HG03196 (cell line): ENCODE results near the gene TNFRSF1A.

ENCODE experiments used
- ATAC-seq: cut with Tn5 transposase; IDR thresholded peaks from one replicate; pipeline ENCODE4 v1.9.1; 2021; ENCODE audit not compliant: unreplicated experiment

Gene TNFRSF1A

DNA sequence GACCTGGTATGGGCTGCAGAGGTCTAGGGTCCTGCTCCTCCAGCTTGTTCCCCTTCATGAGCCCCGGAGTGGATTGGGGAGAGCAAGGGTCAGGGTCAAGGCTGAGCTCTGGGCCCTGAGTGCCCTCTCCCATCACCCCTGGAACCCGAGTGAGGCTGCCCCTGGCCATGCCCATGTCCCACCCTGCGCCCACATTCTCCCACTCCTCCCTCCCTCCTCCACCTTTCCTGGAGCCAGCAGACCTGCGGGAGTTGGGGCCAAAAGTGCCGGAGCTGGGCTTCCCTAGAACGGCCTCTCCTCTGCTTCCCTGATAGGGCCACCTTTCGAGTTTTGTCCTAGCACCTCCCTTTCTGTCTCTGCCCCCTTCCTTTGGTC is 32.9 kb upstream of the TNFRSF1A start:
- ATAC-seq = no peak

DNA sequence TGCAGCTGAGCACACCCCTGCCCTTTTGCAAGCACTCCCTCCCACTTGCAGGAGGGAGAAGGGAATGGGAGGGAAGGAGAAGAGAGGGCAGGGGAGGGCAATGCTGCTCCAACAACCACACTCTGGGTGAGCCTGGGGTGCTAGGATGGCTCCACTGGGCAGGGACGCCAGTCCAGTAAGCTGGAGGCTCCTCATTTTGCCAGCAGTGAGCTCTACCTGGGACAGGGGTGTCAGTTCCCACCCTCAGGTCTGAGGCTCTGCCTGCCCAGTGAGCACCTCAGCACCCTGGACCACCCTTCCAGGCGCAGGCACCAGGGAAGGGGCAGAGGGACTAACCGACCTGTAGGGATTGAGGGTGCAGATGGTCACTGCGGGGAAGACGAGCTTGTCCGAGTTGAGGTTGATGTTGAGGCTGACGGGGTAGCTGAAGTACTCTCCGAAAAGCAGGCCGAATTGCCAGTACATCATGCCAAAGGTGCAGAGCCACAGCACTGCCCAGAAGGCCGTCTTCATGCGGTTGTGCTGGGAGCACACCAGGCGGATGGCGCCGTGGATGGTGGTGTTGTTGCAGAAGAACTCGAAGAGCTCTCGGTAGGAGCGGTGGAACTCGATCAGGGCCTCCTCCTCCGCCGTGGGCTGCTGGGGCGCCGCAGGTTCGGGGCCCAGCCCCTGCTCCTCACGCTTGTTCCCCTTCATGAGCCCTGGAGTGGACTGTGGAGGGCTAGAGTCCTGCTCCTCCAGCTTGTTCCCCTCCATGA is 32.3 kb upstream of the TNFRSF1A start:
- no peak for ATAC-seq

DNA sequence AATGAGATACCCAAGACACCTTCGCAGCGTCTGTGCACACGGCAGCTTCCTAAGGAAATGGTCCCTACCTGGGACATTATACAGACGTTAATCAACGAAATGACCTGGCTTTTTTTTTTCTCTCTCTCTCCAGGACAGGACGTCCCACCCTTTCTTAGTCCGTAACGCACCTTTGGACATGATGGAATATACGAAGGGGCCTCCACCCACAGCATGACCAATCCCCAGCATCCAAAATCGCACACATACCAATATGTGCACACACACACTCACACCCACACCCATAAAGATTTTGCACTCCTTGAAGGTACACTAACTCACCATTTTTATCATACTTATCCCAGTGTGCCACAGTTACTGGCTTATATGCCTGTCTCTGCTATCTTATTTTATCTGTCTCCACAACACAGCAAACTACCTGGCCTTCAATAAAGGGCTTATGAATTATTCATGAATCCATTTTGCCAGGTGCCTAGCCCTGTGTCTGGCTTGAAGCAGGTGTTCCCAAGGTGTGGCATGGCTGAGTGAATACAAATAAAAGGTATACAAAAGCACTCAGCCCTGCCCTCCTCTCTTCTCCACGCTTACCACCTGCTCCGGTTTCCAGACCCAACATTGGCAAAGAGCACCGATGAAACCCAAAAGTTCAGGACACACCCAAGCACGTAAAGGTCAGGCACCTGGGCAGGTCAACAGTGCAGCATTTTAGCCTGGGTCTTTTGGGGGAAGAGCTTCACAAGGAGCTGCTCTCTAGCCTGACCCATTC is 31.3 kb upstream of the TNFRSF1A start:
- ATAC-seq = no peak

DNA sequence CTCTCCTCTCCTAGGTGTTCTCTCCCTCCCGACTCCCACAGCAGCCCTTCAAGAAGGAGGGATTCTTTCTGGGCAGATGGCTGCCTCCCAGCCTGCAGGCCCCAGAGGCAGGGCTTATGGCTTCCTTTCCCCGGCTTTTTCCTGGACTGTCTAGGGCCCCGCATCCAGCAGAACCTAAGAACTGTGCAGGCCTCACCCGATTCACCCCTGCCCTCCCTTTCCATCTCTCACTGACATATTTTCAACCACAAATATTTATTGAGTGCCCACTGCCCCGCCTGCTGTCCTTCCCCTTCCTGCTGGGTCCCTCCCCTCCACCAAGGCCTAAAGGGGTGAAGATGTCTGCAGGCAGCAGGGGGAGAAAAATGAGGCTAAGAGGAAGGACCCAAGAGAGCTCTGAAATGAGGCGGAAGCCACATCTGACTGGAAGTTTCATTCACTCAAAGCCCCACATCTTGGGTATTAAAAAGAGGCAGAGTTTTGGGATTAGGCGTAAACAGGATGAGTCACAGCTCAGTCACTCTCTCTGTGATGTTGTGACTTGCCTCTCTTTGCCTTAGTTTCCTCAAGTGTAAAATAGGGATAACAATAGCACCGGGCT is 30.6 kb upstream of the TNFRSF1A start:
- ATAC-seq = no peak

DNA sequence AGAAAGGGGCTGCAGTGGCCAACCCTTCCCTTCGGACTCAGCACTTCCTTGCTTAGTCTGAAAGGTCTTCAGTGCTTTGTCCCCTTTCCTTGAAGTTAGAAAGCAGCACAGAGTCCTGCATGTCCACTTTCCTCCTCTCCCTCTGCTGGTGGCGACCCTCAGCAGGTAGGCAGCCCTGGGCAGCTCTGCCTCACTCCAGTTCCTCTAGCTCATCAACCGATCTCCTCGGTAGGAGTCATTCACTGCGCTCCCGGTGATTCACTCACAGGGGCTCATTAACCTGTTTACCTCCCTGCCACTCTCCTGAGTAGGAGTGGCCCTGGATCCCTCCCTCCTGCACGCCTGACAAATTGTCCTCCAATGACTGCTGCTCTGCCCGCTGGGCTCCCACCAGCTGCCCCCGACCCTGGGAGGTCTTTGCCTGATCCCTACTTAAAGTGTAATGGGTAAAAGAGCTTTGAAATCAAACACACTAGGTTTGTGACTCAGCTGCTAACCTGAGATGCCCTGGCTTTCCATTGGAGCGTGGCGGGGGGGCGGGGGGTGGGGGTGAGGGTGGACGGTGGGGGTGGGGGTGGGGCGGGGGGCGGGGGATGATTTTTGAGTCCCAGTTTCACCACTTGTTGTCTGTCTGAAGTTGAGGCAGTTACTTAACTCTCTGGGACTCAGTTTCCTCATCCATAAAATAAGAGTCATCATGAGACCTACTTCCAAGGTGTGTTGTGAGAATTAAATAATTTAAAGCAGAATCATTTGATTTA is 29.3 kb upstream of the TNFRSF1A start:
- ATAC-seq = no peak

DNA sequence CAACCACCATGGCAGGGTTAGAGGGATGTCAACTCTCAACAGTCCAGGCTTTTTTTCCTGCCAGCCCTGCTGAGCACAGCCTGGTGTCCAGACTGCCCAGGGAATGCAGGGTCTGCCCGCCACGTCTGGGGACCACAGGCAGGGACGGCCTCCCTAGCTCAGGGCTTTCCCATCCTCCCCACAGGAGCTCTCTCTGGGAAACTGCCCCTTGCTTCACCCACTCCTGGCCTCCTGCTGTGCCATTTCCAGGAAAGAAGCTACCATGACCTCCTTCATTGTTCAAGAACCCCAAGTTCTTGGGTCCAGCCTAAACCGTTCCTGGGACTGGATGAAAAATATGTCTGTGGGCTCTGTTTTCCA is 28.7 kb upstream of the TNFRSF1A start:
- ATAC-seq = no peak

DNA sequence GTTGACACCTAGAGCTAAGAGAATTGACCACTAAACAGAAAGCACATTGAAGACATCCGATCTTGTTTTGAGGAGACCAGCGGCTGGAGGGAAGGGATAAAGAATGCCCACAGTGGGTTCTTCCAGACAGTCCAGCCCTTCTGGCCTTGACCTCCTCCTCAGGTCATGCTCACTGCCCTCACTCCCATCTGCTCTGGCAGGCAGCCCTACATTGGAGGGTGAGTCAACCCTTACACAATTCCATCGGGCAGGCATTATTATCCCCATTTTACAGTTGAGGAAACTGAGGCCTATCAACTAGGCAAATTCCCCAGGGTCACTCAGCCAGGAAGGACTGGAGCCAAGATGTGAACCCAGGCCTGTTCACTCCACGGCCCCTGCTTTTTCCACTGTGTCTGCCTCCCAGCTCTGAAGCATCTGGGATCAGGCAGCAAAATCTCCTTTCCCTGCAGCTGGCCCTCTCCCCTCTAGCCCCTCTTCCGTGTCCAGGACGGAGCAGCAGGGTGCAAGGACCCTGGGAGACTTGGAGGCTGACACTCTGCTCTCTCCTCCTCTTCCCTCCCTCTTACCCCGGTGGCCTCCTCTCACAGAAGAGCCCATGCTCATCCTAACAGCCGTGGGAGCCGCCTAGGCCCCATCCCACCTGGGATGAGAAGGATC is 28.2 kb upstream of the TNFRSF1A start:
- ATAC-seq = no peak

DNA sequence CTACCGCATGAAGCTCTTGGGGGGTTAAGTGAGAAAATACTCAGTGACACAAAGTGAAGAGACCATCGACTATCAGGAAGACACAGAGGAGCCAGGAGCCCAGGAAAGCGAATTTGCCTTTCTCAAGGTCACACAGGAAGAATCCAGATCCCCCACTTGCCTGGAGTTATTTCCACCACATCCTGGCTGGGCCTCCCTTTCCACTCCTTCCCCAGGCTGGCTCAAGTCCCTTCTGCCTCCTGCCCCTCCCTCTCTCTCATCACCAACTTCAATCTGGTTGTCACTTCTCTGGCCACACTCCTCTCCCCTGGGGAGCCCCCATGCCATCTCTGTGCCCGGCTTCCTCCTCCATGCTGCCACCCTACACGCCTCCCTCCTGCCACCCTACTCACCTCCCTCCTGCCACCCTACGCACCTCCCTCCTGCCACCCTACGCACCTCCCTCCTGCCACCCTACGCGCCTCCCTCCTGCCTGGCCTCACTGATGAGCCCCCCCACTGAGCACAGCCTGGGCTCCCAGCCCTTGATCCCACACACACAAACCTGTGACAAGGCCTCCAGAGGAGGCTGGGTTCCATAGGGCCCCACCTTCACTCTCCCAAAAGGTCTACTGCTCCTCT is 27.1 kb upstream of the TNFRSF1A start:
- no peak for ATAC-seq

DNA sequence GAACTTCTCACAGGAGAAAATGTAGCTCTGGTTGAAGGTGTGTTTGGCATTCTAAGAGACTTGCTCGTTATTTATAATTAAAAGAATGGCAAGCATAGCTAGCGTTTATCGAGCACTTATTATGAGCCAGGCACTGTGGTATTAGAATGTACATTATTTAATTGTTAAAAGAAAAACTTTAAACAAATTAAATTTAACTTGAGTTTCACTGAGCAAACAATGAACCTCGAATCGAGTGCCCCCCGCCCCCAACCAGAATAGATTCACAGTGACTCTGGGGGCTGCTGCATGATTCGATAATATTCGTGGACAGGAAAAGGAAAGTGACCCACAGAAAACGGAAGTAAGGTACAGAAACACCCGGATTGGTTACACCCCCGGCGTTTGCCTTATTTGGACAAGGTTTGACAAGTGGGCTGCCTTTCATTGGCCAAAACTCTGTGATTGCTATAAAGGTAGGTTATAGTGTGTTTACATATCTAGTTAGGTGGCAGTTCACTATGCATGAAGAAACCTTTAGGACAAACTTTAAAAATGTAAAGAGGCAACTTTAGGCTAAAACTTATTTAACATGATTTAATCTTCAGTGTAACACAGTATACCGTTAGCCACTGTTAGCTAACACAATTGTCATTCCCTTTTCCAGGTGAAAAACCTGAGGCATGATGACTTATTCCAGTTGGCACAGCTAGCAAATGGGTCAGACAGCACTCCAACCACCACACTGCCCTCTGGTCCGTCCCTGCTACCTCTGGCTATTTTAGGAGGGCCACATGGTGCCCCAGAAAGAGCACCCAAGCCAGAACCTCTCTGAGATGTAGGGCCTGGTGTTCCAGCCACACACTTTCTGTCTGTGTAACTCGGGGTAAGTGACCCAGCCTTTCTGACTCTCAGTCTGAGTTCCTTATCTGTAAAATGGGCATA is 26.4 kb upstream of the TNFRSF1A start:
- no peak for ATAC-seq

DNA sequence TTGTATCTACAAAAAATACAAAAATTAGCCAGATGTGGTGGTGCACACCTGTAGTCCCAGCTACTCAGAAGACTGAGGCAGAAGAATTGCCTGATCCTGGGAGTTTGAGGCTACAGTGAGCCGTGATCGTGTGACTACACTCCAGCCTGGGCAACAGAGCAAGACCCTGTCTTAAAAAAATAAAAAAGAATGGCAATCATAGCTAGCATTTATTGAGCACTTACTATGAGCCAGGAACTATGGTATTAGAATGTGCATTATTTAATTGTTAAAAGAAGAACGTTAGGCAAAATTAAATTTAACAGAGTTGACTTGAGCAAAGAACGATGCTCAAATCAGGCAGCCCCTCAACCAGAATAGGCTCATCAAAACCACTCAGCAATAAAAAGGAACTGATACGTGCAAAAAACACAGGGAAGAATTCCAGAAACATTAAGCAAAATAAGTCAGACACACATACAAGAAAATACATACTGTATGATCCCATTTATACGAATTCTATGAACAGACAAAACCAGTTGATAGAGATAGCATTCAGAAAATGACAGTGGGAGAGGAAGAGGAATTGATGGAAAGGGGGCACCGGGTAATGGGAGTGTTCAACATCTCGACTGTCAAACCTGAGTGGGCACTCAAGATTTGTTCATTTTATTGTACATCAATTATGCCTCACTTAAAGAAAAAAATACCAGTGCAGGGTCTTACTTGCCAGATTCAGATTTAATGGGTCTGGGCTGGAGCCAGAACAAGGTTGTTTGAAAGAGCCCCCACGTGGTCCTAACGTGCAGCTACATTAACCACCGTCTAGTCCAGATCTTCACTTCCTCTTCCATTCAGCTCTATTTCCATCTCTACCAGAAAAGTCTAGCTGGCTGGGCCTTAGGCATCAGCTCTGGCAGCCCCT is 25.4 kb upstream of the TNFRSF1A start:
- ATAC-seq = no peak

DNA sequence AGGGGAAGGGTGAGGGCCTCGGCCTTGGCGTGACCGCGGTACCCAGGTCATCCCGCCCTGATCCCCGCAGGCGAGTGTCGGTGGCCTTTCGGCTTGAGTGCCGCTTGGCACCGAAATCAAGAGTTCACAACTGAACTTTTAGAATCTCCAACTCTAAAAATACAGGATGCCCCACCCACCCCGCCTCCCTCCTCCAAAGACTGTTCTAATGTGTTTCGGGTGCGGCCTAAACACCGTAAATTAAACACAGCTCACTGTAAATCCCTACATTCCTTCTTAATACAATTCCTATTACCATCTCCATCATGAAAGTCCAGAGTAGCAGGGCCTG is 22.1 kb upstream of the TNFRSF1A start:
- ATAC-seq = no peak

DNA sequence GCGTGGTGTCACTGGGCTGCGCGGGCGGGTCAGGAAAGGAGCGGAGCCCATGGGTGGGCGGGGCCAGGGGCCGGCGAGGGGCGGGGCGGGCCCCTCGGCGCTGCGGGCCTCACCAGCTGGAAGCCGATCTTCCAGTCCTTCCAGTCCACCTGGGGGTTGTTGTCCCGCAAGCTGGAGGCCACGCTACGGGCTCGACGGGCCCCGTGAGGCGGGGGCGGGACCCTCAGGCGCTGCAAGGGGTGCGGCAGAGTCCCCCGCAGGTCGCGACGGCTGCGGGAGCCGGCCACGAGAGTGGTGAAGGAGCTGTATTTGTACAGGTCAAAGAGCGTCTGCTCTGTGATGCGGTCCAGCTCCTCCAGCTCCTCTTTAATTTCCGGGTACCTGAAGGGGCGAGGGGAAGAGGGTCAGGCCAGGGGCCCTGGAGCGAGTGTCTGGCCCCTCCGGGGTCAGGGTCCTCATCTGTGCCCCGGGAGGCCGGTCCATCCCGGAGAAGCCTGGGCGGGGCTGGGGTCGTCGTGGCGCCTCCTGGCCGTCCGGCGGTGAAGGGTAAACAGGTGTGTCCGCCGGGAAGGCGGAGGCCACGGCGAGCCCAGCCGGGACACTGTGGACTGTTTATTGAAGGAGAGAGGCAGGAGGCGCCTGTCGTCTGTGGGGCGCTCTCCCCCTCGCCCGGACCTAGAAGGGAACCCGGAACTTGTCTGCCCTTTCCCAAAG is 21.6 kb upstream of the TNFRSF1A start:
- ATAC-seq = no peak

DNA sequence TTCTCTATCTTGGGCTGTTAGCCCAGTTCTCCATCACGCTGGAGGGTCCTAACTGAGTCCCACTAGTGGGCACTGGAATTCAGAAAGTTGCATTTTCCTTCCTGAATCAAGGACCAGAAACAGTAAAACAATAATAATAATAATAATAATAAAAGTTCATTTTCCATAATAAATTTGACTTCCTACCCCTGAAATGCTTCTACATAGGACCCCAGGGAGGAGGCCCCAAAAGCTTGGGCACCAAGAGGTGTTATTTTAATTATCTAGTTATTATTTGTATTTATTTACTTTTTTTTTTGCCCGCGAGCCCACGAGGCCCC is 21.1 kb upstream of the TNFRSF1A start:
- no peak for ATAC-seq

DNA sequence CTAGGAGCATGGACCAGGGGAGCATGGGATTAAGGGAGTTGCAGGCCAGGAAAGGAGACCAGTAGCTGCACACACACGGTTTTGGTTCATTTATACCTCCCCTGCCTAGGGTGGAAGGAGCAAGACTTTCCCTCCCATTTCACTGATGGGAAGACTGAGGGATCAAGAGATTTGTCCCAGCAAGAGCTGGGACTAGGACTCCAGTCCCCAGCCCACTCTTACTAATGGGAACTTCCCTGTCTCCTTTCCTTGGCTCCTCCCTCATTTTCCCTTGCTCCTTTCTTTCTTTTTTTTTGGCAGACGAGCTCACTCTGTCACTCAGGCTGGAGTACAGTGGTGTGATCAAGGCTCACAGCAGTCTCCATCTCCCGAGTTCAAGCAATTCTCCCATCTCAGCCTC is 20.5 kb upstream of the TNFRSF1A start:
- ATAC-seq = no peak

DNA sequence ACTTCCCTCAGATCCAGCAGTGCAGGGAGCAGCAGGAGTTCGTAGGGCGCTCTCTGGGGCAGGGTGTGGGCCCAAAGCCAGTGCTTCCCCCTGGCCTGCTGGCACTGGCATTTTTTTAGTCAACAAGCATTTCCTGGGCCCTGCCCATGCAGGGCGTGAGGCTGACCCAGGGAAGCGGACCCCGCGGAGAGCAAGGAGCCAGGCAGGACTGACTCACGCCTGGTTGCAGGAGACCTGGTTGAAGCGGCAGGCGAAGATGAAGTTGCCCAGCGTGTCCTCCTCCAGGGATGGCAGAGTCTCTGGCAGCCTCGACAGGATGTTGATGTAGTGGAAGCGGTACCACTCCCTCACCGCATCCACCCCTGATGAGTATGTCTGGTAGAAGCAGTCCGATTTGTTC is 20.0 kb upstream of the TNFRSF1A start:
- no peak for ATAC-seq

DNA sequence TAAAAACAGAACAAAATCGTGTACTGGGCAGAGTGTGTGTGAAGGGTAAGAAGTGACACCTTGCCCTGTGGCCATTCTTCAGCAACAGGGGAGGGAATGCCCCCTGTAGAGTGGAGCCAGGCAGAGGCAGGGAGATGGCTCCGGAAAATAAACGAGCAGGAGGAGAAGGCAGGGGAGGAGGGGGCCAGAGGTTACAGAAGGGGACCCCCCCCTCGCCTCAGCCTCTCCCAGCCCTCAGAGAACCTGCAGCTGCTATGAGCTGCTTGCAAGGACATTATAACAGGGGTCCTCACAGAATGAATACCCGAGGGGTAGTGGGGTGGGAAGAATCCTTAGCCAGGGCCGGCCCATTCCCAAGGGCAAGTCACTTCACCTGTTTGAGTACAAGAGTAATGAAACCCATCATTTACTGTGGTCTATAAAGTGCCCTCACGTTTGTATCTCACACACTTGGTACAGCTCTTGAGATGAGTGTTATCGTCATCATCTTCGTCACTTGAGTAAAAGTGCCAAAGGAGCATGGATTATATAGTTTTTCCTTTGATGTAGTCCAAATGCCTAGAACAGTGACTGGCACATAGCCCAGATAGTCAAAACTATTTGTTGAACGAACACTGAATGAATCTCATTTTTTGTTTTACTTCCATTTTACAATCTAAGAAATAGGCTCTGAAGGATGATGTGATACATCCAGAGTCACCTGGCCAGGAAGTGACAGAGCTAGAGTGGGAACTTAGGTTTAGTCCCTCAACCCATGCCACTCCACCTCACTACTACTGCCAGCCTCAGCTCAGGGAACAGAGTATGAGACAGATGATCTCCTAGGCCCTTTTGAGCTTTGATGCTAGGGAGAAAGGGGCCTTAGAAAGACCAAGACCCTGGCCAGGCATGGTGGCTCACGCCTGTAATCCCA is 19.0 kb upstream of the TNFRSF1A start:
- ATAC-seq = no peak

DNA sequence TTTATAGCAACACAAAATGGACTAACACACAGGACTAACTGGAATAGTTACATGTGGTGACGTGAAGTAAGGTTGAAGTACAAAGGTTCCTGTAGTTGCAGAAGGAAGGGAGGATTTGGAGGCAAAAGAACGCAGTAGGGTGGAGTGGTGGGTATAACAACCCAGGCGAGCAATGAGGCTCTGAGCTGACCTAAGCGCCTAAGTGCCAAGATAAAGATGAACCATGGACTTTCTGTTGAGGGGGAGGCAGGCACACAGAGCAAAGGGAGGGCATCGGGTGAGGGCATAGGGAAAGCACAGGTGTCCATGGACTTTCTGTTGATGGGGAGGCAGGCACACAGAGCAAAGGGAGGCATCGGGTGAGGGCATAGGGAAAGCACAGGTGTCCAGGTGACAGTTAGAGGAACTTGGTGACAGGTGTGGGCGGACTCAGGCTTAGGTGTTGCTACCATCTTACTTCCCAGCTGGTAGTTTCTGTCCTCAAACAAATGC is 18.2 kb upstream of the TNFRSF1A start:
- ATAC-seq = no peak
